Astrocyte (in vitro differentiated cells and primary cell): ENCODE data around the gene TLCD4. TPM values are rescaled to one million over a fixed set of nuclear protein-coding genes. Genes with fewer than 3 reads are reported as not detected.

ENCODE experiments used
- DNase-seq: peaks from one replicate; pipeline ENCODE4 v3.0.0-alpha.2; 2010; ENCODE audit warnings: low read depth
- FAIRE-seq: peaks from 2 replicates; lab custom pipeline; 2011; peaks lifted over from hg19 to GRCh38; lab: Jason Lieb, UNC
- H2AFZ ChIP-seq: 2 replicates; pipeline ENCODE4 v1.6.0; 2012; ENCODE audit warnings: low read depth, low read length, inconsistent platforms
- H3K27ac ChIP-seq: 2 replicates; pipeline ENCODE4 v1.5.1; 2011; ENCODE audit warnings: low read depth, low read length, inconsistent platforms
- H3K27me3 ChIP-seq: 2 replicates; pipeline ENCODE4 v1.6.0; 2011; ENCODE audit warnings: low read length, inconsistent platforms; ENCODE audit not compliant: insufficient read depth
- H3K36me3 ChIP-seq: 2 replicates; pipeline ENCODE4 v1.5.1; 2011; ENCODE audit warnings: low read length, inconsistent platforms; ENCODE audit not compliant: insufficient read depth
- H3K4me1 ChIP-seq: 2 replicates; pipeline ENCODE4 v1.5.1; 2011; ENCODE audit warnings: low read length, inconsistent platforms; ENCODE audit not compliant: insufficient read depth
- H3K4me2 ChIP-seq: 2 replicates; pipeline ENCODE4 v1.6.0; 2012; ENCODE audit warnings: low read length, inconsistent platforms
- H3K4me3 ChIP-seq: 2 replicates; pipeline ENCODE4 v1.5.1; 2011; ENCODE audit warnings: low read depth, mild to moderate bottlenecking, low read length, inconsistent platforms; ENCODE audit not compliant: insufficient read depth
- H3K79me2 ChIP-seq: 2 replicates; pipeline ENCODE4 v1.6.0; 2012; ENCODE audit warnings: mild to moderate bottlenecking, low read length, inconsistent platforms; ENCODE audit not compliant: insufficient read depth
- H3K9ac ChIP-seq: 2 replicates; pipeline ENCODE4 v1.6.0; 2012; ENCODE audit warnings: mild to moderate bottlenecking, low read length, inconsistent platforms
- H3K9me3 ChIP-seq: 2 replicates; pipeline ENCODE4 v1.5.1; 2012; ENCODE audit warnings: low read depth, mild to moderate bottlenecking, low read length, inconsistent platforms; ENCODE audit not compliant: insufficient read depth
- H4K20me1 ChIP-seq: 2 replicates; pipeline ENCODE4 v1.6.0; 2012; ENCODE audit warnings: low read length, inconsistent platforms; ENCODE audit not compliant: insufficient read depth
- H3K27ac Mint-ChIP-seq: one replicate; pipeline ENCODE4 v1.8.0; 2021; ENCODE audit warnings: mild to moderate bottlenecking, mixed read lengths; ENCODE audit not compliant: unreplicated experiment
- H3K27me3 Mint-ChIP-seq: one replicate; pipeline ENCODE4 v1.8.0; 2021; ENCODE audit warnings: low read depth, mixed read lengths; ENCODE audit not compliant: unreplicated experiment
- H3K36me3 Mint-ChIP-seq: one replicate; pipeline ENCODE4 v1.8.0; 2021; ENCODE audit warnings: low read depth, mixed read lengths; ENCODE audit not compliant: unreplicated experiment
- H3K4me1 Mint-ChIP-seq: one replicate; pipeline ENCODE4 v1.8.0; 2021; ENCODE audit warnings: low read depth, mixed read lengths; ENCODE audit not compliant: unreplicated experiment
- H3K4me3 Mint-ChIP-seq: one replicate; pipeline ENCODE4 v1.8.0; 2021; ENCODE audit warnings: mild to moderate bottlenecking, moderate library complexity, mixed read lengths; ENCODE audit not compliant: unreplicated experiment
- H3K9me3 Mint-ChIP-seq: one replicate; pipeline ENCODE4 v1.8.0; 2021; ENCODE audit warnings: mild to moderate bottlenecking, mixed read lengths; ENCODE audit not compliant: unreplicated experiment
- EZH2 ChIP-seq: IDR thresholded peaks from 2 replicates; pipeline ENCODE4 v1.6.1; 2012; ENCODE audit warnings: mild to moderate bottlenecking, low read length, inconsistent platforms; ENCODE audit not compliant: insufficient read depth
- total RNA-seq: library from RNA; stranded (reverse); gene quantifications from 2 replicates; pipeline ENCODE4 v1.2.1, GENCODE V29; 2021
- TF ChIP-seq, protein P1 (sequence below): IDR thresholded peaks from 2 replicates; pipeline ENCODE4 v1.5.1; 2011; ENCODE audit warnings: low read depth, mild to moderate bottlenecking, inconsistent platforms, low read length, moderate library complexity; ENCODE audit not compliant: insufficient read depth

Gene TLCD4
- total RNA-seq, 1 donor from 2014 or later, result 1.8 TPM

DNA sequence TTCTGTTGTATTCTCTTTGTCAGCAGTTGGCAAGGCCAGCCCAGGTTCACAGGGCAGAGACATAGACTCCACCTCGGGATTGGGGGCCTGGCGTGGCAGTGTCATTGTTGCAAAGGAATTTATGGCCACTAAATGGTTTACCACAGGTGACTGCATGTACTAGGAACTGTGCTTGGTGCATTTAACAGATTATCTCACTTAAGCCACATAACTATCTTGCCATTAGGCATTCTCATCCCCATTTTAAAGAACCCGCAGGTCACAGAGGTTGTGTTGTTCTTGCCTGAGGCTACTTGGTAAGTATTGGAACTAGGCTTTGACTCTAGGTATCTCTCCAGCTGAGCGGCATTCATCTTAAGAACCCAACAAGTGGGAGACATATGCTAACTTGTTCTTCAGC is 9.7 kb downstream of the TLCD4 start:
- Mint-ChIP-seq H3K27me3 (no peaks in the 10 kb centered on the region), H3K9me3 (no peaks in the 10 kb centered on the region), H3K36me3 (no peaks in the 10 kb centered on the region), H3K27ac (no peak overlapping the region), H3K4me3 (no peak overlapping the region), H3K4me1 (no peaks in the 10 kb centered on the region)
- no peak for DNase-seq
- Histone ChIP-seq H3K9me3 (no peaks in the 10 kb centered on the region), H3K4me1 (no peaks in the 10 kb centered on the region), H3K36me3 (no peaks in the 10 kb centered on the region), H3K4me3 (no peak overlapping the region), H4K20me1 (no peaks in the 10 kb centered on the region), H3K27me3 (peaks cover 2% of the 10 kb centered on the region), H3K4me2 (no peak overlapping the region), H3K79me2 (no peaks in the 10 kb centered on the region), H2AFZ (no peak overlapping the region), H3K9ac (no peak overlapping the region), H3K27ac (no peak overlapping the region)
- no peak for FAIRE-seq
- TF ChIP-seq, protein P1, sequence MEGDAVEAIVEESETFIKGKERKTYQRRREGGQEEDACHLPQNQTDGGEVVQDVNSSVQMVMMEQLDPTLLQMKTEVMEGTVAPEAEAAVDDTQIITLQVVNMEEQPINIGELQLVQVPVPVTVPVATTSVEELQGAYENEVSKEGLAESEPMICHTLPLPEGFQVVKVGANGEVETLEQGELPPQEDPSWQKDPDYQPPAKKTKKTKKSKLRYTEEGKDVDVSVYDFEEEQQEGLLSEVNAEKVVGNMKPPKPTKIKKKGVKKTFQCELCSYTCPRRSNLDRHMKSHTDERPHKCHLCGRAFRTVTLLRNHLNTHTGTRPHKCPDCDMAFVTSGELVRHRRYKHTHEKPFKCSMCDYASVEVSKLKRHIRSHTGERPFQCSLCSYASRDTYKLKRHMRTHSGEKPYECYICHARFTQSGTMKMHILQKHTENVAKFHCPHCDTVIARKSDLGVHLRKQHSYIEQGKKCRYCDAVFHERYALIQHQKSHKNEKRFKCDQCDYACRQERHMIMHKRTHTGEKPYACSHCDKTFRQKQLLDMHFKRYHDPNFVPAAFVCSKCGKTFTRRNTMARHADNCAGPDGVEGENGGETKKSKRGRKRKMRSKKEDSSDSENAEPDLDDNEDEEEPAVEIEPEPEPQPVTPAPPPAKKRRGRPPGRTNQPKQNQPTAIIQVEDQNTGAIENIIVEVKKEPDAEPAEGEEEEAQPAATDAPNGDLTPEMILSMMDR, result no peak
- TF ChIP-seq EZH2, result no peak

DNA sequence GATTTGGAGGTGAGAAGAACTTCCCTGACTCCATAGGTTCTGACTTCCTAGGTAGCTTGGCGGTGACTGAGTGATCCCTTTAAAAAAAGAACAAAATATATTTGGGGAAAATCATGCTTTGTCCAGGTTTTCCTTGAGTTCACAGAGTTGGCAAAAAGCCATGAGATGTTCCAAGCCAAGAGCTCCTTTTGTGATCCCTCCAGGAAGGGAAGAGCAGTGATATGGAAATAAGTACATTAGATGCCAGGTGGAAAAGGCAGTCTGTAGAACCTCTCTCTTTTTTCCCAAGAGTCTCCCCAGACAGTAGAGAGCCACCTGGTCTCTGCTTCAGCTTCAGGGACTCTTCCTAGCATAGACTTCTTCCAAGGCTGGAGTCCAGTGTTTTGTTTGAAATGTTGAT is 10.2 kb downstream of the TLCD4 start:
- Histone ChIP-seq H3K4me1 (no peaks in the 10 kb centered on the region), H3K9me3 (no peaks in the 10 kb centered on the region), H4K20me1 (no peaks in the 10 kb centered on the region), H3K36me3 (no peaks in the 10 kb centered on the region), H3K9ac (no peak overlapping the region), H3K79me2 (no peaks in the 10 kb centered on the region), H3K27ac (no peak overlapping the region), H3K4me2 (no peak overlapping the region), H3K27me3 (no peaks in the 10 kb centered on the region), H2AFZ (no peak overlapping the region), H3K4me3 (no peak overlapping the region)
- DNase-seq (no peak), FAIRE-seq (no peak)
- no peak for TF ChIP-seq EZH2
- TF ChIP-seq, protein P1, result no peak
- no peaks in the 10 kb centered on the region for H3K36me3 Mint-ChIP-seq
- no peaks in the 10 kb centered on the region for H3K4me1 Mint-ChIP-seq
- H3K27ac Mint-ChIP-seq, result no peak overlapping the region
- no peaks in the 10 kb centered on the region for H3K9me3 Mint-ChIP-seq
- H3K4me3 Mint-ChIP-seq, result no peak overlapping the region
- H3K27me3 Mint-ChIP-seq, result no peaks in the 10 kb centered on the region

DNA sequence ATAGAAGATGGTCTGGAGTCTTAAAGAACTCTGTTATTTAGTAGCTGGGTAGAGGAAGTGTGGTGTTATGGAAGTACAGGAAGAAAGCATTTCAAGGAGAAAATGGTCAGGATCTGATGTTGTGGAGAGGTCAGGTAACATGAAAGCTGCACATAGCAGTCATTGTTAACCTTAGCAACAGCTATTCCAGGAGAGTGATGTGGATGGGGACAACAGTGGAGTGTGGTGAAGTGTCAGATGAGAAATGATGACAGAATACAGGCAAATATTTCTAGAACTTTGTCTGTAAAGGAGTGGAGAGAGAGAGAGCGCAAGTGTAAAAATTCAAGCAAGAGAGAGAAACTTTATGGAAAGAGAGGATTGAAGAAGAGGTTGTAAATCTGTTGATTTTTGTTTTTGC is 15.6 kb downstream of the TLCD4 start:
- DNase-seq (no peak), FAIRE-seq (no peak)
- Mint-ChIP-seq H3K36me3 (no peaks in the 10 kb centered on the region), H3K27me3 (no peaks in the 10 kb centered on the region), H3K4me3 (no peak overlapping the region), H3K27ac (no peak overlapping the region), H3K9me3 (no peaks in the 10 kb centered on the region), H3K4me1 (no peaks in the 10 kb centered on the region)
- H3K79me2 ChIP-seq, result no peaks in the 10 kb centered on the region
- no peaks in the 10 kb centered on the region for H3K4me1 ChIP-seq
- H3K27me3 ChIP-seq, result no peaks in the 10 kb centered on the region
- no peak overlapping the region for H3K4me3 ChIP-seq
- TF ChIP-seq, protein P1, result no peak
- no peak for TF ChIP-seq EZH2
- H3K9ac ChIP-seq, result no peak overlapping the region
- H3K36me3 ChIP-seq, result no peaks in the 10 kb centered on the region
- no peaks in the 10 kb centered on the region for H4K20me1 ChIP-seq
- no peak overlapping the region for H3K27ac ChIP-seq
- no peak overlapping the region for H2AFZ ChIP-seq
- no peaks in the 10 kb centered on the region for H3K9me3 ChIP-seq
- H3K4me2 ChIP-seq, result no peak overlapping the region
